Progenitor cell of endocrine pancreas (in vitro differentiated cells): ENCODE data around the gene RAI1. TPM values are rescaled to one million over a fixed set of nuclear protein-coding genes. Genes with fewer than 3 reads are reported as not detected.

ENCODE experiments used
- DNase-seq: peaks from one replicate; pipeline ENCODE4 v3.0.0; 2021; ENCODE audit warnings: low spot score; ENCODE audit not compliant: unreplicated experiment
- H3K27ac Mint-ChIP-seq: 2 replicates; pipeline ENCODE4 v1.8.0; 2021; ENCODE audit warnings: mild to moderate bottlenecking, moderate library complexity, mixed read lengths
- H3K27me3 Mint-ChIP-seq: 2 replicates; pipeline ENCODE4 v1.8.0; 2021; ENCODE audit warnings: mixed read lengths
- H3K36me3 Mint-ChIP-seq: 2 replicates; pipeline ENCODE4 v1.8.0; 2022; ENCODE audit warnings: mixed read lengths; ENCODE audit not compliant: insufficient read depth
- H3K4me1 Mint-ChIP-seq: 2 replicates; pipeline ENCODE4 v1.8.0; 2021; ENCODE audit warnings: low read depth, mixed read lengths
- H3K4me3 Mint-ChIP-seq: 2 replicates; pipeline ENCODE4 v1.8.0; 2021; ENCODE audit warnings: low read depth, mild to moderate bottlenecking, moderate library complexity, mixed read lengths
- H3K9me3 Mint-ChIP-seq: 2 replicates; pipeline ENCODE4 v1.8.0; 2021; ENCODE audit warnings: low read depth, mixed read lengths
- total RNA-seq: library from RNA; stranded (reverse); gene quantifications from 2 replicates; pipeline ENCODE4 v1.2.1, GENCODE V29; 2021
- TF ChIP-seq, protein P1 (sequence below): fragments of 200-600 bp; sonication (generic); IDR thresholded peaks from one replicate; pipeline ENCODE4 v1.5.0; 2021; ENCODE audit warnings: antibody characterized with exemption, mild to moderate bottlenecking; ENCODE audit not compliant: unreplicated experiment

Gene RAI1
- total RNA-seq, 1 donor from 2014 or later, result 75.0 TPM

DNA sequence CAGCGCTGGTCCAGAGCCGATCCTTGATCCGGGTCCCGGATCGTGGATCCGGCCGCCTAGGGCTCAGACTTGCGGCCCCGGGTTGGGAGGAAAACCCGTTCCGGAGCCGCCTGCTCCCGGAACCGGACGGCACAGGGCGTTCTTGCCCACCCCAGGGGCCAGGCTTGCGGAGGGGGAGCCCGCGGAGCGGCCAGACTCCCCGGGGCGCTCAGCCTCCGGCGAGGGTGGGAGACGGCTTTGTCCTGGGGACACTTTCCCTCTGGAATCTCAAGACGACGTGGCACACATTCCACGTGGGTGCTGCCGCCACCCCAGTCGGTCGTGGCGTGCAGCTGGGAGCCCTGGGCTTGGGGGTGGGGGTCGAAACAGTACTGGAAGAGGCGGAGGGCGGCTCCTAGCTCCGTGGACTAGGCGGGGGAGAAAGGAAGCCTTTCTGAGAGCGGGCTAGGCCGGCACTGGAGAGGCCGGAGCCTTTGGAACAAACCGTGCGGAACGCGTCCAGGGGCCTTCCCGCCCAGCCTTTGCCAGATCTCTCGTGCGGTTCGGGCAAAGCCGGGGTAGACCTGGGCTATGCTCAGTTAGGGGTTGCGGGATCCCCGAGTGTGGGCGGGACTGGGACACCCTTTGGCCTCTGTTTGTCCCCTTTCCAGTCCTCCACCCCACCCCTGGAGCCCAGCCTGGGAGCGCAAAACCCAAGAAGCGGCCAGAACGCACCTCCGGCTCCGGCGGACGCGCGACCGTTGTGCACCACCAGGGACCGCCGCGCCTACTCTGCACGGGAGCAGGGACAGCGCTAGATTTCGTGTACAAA lies 129.0 kb downstream of the RAI1 start:
- peaks cover 11% of the 10 kb centered on the region for H3K36me3 Mint-ChIP-seq
- H3K4me1 Mint-ChIP-seq, result peaks cover 13% of the 10 kb centered on the region
- TF ChIP-seq, protein P1, sequence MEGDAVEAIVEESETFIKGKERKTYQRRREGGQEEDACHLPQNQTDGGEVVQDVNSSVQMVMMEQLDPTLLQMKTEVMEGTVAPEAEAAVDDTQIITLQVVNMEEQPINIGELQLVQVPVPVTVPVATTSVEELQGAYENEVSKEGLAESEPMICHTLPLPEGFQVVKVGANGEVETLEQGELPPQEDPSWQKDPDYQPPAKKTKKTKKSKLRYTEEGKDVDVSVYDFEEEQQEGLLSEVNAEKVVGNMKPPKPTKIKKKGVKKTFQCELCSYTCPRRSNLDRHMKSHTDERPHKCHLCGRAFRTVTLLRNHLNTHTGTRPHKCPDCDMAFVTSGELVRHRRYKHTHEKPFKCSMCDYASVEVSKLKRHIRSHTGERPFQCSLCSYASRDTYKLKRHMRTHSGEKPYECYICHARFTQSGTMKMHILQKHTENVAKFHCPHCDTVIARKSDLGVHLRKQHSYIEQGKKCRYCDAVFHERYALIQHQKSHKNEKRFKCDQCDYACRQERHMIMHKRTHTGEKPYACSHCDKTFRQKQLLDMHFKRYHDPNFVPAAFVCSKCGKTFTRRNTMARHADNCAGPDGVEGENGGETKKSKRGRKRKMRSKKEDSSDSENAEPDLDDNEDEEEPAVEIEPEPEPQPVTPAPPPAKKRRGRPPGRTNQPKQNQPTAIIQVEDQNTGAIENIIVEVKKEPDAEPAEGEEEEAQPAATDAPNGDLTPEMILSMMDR, result no peak
- peaks cover 3% of the 10 kb centered on the region for H3K27me3 Mint-ChIP-seq
- DNase-seq, result no peak
- H3K4me3 Mint-ChIP-seq, result no peak overlapping the region
- H3K27ac Mint-ChIP-seq, result no peak overlapping the region
- H3K9me3 Mint-ChIP-seq, result no peaks in the 10 kb centered on the region

DNA sequence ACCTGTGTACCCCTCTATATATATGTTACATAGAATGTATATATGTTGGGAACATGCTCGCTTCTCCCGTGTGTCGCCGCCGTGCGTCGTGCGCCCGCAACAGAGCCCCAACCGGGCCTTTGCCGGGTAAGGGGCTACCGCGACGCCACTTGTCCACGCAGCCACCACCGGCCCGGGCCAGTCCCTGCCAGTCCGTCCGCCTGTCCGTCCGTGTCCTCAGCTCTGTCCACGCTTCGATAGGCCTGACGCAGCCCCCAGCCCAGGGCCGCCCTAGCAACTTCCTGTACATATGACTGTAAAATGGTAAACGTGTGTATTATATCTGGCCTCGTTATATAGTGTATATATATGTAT lies 129.6 kb downstream of the RAI1 start:
- Mint-ChIP-seq H3K36me3 (peaks cover 11% of the 10 kb centered on the region), H3K27ac (no peak overlapping the region), H3K27me3 (peaks cover 3% of the 10 kb centered on the region), H3K4me1 (peaks cover 13% of the 10 kb centered on the region), H3K9me3 (no peaks in the 10 kb centered on the region), H3K4me3 (no peak overlapping the region)
- TF ChIP-seq, protein P1, result no peak
- DNase-seq, result no peak

DNA sequence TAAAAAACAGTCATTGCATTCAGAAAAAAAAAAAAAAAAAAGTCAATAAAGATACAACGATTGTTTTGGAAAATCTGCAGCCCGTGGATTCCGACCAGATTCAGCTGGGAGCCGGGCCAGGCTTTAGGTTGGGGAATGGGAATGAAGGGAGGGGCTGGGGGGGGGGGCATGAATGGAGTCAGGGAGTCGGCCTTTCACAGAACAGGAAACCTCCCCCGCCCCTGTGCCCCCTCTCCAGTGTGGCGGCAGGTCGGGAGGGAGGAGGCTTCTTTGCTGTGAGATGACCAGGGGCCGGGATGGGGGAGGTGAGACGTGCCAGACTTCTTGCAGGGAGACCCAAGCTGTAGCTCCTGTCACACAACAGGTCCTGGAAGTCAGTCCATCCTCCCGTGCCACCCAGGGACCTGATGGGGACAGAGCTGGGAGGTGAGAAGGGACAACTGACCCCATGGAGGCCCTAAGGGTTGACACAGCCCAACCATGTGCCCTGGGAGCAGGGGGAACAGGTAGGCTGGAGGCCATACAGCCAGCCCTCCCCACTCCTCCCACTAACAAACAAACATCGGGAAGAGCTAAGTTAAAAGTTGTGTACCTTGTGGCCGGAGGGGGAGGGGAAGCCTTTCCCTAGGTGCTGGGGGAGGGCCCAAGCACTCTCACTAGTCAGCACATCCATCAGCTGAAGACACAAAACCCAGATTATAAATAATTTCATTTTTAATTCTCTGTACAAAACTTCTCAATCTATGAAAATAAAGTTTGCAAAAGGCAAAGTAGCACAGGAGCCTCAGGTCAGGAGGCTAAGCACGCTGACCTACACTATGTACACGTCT lies 130.3 kb downstream of the RAI1 start:
- DNase-seq, result no peak
- H3K4me1 Mint-ChIP-seq, result peaks cover 13% of the 10 kb centered on the region
- peaks cover 9% of the 10 kb centered on the region for H3K36me3 Mint-ChIP-seq
- no peak overlapping the region for H3K4me3 Mint-ChIP-seq
- H3K27me3 Mint-ChIP-seq, result peaks cover 3% of the 10 kb centered on the region
- no peaks in the 10 kb centered on the region for H3K9me3 Mint-ChIP-seq
- peak overlapping the region; percentile 88 for H3K27ac Mint-ChIP-seq
- TF ChIP-seq, protein P1, result no peak

DNA sequence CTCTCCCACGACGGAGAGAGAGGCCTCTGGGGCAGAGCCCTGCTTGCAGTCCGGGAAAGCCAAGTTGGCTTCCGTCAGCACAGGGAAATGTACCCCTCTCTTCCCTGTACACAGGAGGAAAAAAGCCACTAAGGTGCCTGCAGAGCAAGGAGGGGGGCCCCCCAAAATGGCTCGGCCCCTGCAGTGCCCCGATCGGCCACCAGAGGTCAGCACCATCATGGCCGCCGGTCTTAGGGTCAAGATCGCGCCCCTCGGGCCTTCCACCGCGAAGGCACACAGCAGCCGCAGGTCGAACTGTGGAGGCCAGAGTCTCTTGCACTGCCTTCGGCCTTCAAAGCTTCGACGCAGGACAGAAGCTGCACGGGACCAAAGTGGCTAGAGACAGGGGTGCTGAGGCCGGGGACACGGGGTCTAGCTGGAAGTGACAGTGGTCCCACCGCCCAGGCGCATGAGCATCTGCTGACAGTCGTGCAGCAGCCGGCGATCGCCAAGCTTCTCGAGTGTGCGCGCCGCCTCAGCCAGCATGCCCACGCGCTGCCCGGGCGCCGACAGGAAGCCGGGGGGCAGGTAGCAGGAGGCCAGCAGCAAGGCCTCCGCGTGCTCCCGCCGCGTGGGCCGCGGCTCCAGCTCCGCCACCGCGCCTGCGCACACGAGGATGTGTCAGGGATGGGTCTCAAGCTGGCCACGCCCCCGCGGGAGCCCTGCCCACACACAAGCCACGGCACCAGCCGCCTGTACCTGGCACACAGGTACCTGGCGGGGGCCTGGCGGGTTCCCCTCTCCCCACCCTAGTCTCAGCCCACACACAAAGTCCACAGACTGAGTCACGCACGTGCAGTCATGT lies 131.2 kb downstream of the RAI1 start:
- H3K4me1 Mint-ChIP-seq, result peaks cover 13% of the 10 kb centered on the region
- H3K9me3 Mint-ChIP-seq, result no peaks in the 10 kb centered on the region
- TF ChIP-seq, protein P1, result peak; percentile 100
- DNase-seq, result peak; percentile 89
- H3K27ac Mint-ChIP-seq, result peak overlapping the region; percentile 37
- H3K36me3 Mint-ChIP-seq, result peaks cover 7% of the 10 kb centered on the region
- H3K27me3 Mint-ChIP-seq, result peaks cover 3% of the 10 kb centered on the region
- no peak overlapping the region for H3K4me3 Mint-ChIP-seq
